T-helper 17 cell (primary cell): Measurements from ENCODE around the gene SCP2. TPM values are rescaled to one million over a fixed set of nuclear protein-coding genes. Genes with fewer than 3 reads are reported as not detected.

Experiments used
- ATAC-seq: fragments of 150-1000 bp; cut with Tn5 transposase; 2 replicates; pipeline ENCODE4 v1.10.0; 2021; ENCODE audit warnings: mild to moderate bottlenecking, moderate library complexity
- DNase-seq, 3 donors: peaks; one replicate each; pipeline versions ENCODE4 v3.0.0 to v3.0.0-alpha.2; 2020 to 2021
- H3K9me3 ChIP-seq: one replicate; pipeline ENCODE4 v1.7.0; 2013; ENCODE audit warnings: low read length, mild to moderate bottlenecking; ENCODE audit not compliant: control insufficient read depth, poor library complexity, severe bottlenecking
- H3K27ac Mint-ChIP-seq: one replicate; pipeline ENCODE4 v1.8.0; 2022; ENCODE audit warnings: mild to moderate bottlenecking, moderate library complexity, mixed read lengths
- H3K27me3 Mint-ChIP-seq: one replicate; pipeline ENCODE4 v1.8.0; 2022; ENCODE audit warnings: mixed read lengths
- H3K36me3 Mint-ChIP-seq: one replicate; pipeline ENCODE4 v1.8.0; 2022; ENCODE audit warnings: low read depth, mixed read lengths
- H3K4me1 Mint-ChIP-seq: one replicate; pipeline ENCODE4 v1.8.0; 2022; ENCODE audit warnings: mild to moderate bottlenecking, mixed read lengths
- H3K4me3 Mint-ChIP-seq: one replicate; pipeline ENCODE4 v1.8.0; 2022; ENCODE audit warnings: mild to moderate bottlenecking, moderate library complexity, mixed read lengths
- total RNA-seq, 4 donors: library from RNA in 2 of 4; stranded (reverse) in 2 of 4; gene quantifications; one replicate each; pipeline ENCODE4 v1.2.3 and lab custom pipeline; 2022 to 2026

Gene SCP2
- total RNA-seq, 2 donors from 2014 or later = 55.2 to 60.6 TPM

GRCh38 chr1:53090227-53091147 is 163.4 kb downstream of the SCP2 start:
- Mint-ChIP-seq H3K27ac (no peak overlapping the region), H3K4me3 (no peak overlapping the region), H3K4me1 (peaks cover 5% of the 10 kb centered on the region), H3K36me3 (no peaks in the 10 kb centered on the region), H3K27me3 (no peaks in the 10 kb centered on the region)
- DNase-seq = no peak
- ATAC-seq = no peak
- no peaks in the 10 kb centered on the region for H3K9me3 ChIP-seq

DNA sequence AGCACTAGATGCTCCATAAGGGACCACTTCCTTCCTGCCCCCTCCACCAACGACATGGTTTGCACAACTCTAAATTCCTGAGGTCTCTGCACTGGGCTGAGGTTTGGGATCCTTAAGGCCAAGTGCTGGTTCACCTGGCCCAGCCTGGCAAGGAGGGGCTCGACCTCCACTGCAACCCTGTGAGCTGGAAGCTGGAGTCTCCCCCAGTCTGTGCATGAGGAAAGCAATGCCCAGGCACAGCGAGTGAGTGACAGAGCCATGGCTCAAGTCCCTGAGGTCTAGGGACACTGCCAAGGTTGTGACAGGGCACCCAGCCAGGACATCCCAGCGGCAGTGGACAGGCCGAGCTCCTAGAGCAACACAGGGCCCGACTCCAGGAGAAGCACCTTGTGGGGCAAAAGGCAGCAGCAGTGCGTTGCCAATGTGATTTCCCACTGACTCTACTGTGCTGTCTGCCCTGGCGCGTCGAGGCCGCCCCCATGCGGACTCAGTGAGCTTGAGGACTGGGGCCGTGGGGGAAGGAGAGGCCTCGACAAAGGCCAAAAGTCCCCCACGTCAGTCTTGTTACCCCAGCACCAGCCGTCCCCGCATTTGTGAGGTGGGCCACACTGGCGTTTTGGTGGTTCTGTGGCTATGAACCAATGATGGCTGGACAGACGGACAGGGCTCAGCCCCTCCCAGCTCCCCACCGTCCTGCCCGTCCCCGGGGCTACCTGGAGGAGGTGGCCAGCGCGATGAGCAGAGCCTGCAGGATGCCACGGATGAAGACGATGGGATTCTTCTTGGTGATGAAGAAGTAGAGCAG is 165.0 kb downstream of the SCP2 start:
- DNase-seq (no peak), ATAC-seq (no peak)
- H3K4me3 Mint-ChIP-seq = no peak overlapping the region
- H3K36me3 Mint-ChIP-seq = no peaks in the 10 kb centered on the region
- no peak overlapping the region for H3K27ac Mint-ChIP-seq
- peaks cover 5% of the 10 kb centered on the region for H3K4me1 Mint-ChIP-seq
- H3K27me3 Mint-ChIP-seq = no peaks in the 10 kb centered on the region
- H3K9me3 ChIP-seq = no peaks in the 10 kb centered on the region

- no peak overlapping the region for H3K4me3 Mint-ChIP-seq
- DNase-seq = no peak
- no peaks in the 10 kb centered on the region for H3K36me3 Mint-ChIP-seq
Observed at GRCh38 chr1:53092659-53093450, 165.8 kb downstream of the SCP2 start.

GRCh38 chr1:53093451-53093754 is 166.3 kb downstream of the SCP2 start:
- no peak for ATAC-seq
- Mint-ChIP-seq H3K4me1 (peaks cover 5% of the 10 kb centered on the region), H3K36me3 (no peaks in the 10 kb centered on the region), H3K4me3 (no peak overlapping the region), H3K27ac (no peak overlapping the region), H3K27me3 (no peaks in the 10 kb centered on the region)
- DNase-seq = no peak
- H3K9me3 ChIP-seq = no peaks in the 10 kb centered on the region

More at GRCh38 chr1:53092659-53093450, 165.8 kb downstream of the SCP2 start:
- no peaks in the 10 kb centered on the region for H3K9me3 ChIP-seq
- ATAC-seq = no peak
- no peaks in the 10 kb centered on the region for H3K27me3 Mint-ChIP-seq
- H3K27ac Mint-ChIP-seq = no peak overlapping the region
- peaks cover 5% of the 10 kb centered on the region for H3K4me1 Mint-ChIP-seq

- Mint-ChIP-seq H3K27me3 (no peaks in the 10 kb centered on the region), H3K4me3 (no peak overlapping the region), H3K27ac (no peak overlapping the region), H3K36me3 (no peaks in the 10 kb centered on the region), H3K4me1 (peaks cover 5% of the 10 kb centered on the region)
- H3K9me3 ChIP-seq = no peaks in the 10 kb centered on the region
- no peak for DNase-seq
- no peak for ATAC-seq
Observed at GRCh38 chr1:53093778-53094532, 166.9 kb downstream of the SCP2 start.

DNA sequence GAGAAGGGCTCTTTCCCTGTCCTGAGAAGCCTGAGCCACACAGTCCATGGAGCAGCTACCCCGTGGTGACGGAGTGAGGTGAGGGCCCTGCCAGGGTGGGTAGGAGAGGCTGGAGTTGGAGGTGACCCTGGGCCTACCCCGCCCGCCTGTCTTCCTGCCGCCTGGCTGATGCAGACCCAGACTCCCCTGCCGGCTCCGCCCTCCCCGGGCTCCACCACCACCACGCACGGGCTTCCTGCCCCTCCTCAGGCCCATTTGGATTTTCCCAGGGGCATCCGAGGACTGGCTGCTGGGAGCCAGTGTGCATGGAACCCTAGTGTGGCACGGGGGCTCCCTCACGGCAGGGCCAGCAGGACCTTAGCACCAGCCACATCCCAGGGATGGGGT is 167.4 kb downstream of the SCP2 start:
- no peaks in the 10 kb centered on the region for H3K36me3 Mint-ChIP-seq
- DNase-seq = no peak
- ATAC-seq = no peak

More for the DNA sequence above, 167.4 kb downstream of the SCP2 start:
- Mint-ChIP-seq H3K4me1 (peaks cover 5% of the 10 kb centered on the region), H3K4me3 (no peak overlapping the region), H3K27me3 (no peaks in the 10 kb centered on the region), H3K27ac (no peak overlapping the region)
- H3K9me3 ChIP-seq = no peaks in the 10 kb centered on the region

Other genes with a start within 250 kb of the SCP2 start
- 1 to 10 TPM; 1.9 to 3.9 TPM for gene COA7, start 228.9 kb upstream of the SCP2 start, total RNA-seq
- 10 to 100 TPM; 13.5 to 16.8 TPM for gene ZYG11B, start 200.8 kb upstream of the SCP2 start, total RNA-seq
- gene ZYG11A, start 84.5 kb upstream of the SCP2 start, total RNA-seq = under 1 TPM in 1 of 2 donors, not detected in 1; 0.20 TPM
- 100 to 1,000 TPM; 134 to 140 TPM for gene ECHDC2, start 5.5 kb upstream of the SCP2 start, total RNA-seq
- not detected for gene PODN, start 134.9 kb downstream of the SCP2 start, total RNA-seq
- not detected for gene SLC1A7, start 215.4 kb downstream of the SCP2 start, total RNA-seq